Neural progenitor cell (in vitro differentiated cells): ENCODE measurements around the gene RAP1A.

Source experiments
- EZH2 ChIP-seq: fragments of 200-600 bp; sonication (generic); IDR thresholded peaks from 2 replicates; pipeline ENCODE4 v1.6.1; 2017; ENCODE audit warnings: antibody characterized with exemption, mild to moderate bottlenecking, moderate library complexity
- TF ChIP-seq, protein P1 (sequence below): fragments of 200-600 bp; sonication (generic); IDR thresholded peaks from 2 replicates; pipeline ENCODE4 v1.5.1; 2017; ENCODE audit warnings: antibody characterized with exemption, mild to moderate bottlenecking

DNA sequence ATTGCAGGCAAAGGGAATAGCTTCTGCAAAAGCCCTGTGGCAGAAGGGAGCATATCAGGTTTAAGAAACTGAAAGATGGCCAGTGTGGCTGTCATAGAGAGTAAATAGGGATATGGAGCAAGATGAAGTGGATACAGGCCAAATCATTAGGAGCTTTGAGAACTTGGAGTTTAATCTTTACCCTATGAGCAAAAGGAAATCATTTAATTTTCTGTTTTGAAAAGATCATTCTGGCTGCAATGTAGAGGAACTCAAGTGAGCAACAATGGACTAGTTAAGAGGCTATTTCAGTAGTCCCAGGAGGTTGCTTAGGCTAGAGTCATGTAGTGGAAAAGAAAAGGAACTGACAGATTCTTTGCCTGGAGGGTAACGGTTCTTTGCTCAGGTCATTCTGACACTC, 47.2 kb downstream of the RAP1A start:
- TF ChIP-seq, protein P1, sequence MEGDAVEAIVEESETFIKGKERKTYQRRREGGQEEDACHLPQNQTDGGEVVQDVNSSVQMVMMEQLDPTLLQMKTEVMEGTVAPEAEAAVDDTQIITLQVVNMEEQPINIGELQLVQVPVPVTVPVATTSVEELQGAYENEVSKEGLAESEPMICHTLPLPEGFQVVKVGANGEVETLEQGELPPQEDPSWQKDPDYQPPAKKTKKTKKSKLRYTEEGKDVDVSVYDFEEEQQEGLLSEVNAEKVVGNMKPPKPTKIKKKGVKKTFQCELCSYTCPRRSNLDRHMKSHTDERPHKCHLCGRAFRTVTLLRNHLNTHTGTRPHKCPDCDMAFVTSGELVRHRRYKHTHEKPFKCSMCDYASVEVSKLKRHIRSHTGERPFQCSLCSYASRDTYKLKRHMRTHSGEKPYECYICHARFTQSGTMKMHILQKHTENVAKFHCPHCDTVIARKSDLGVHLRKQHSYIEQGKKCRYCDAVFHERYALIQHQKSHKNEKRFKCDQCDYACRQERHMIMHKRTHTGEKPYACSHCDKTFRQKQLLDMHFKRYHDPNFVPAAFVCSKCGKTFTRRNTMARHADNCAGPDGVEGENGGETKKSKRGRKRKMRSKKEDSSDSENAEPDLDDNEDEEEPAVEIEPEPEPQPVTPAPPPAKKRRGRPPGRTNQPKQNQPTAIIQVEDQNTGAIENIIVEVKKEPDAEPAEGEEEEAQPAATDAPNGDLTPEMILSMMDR, result no peak
- TF ChIP-seq EZH2, result no peak
